Hematopoietic multipotent progenitor cell treated with erythropoietin and hydrocortisone succinate and interleukin-3 and kit ligand, for 17 days (in vitro differentiated cells): ENCODE data around the gene DOHH.

ENCODE experiments used
- DNase-seq: peaks from one replicate; pipeline ENCODE4 v3.0.0-alpha.2; 2015; ENCODE audit warnings: low spot score

The DOHH gene

DNA sequence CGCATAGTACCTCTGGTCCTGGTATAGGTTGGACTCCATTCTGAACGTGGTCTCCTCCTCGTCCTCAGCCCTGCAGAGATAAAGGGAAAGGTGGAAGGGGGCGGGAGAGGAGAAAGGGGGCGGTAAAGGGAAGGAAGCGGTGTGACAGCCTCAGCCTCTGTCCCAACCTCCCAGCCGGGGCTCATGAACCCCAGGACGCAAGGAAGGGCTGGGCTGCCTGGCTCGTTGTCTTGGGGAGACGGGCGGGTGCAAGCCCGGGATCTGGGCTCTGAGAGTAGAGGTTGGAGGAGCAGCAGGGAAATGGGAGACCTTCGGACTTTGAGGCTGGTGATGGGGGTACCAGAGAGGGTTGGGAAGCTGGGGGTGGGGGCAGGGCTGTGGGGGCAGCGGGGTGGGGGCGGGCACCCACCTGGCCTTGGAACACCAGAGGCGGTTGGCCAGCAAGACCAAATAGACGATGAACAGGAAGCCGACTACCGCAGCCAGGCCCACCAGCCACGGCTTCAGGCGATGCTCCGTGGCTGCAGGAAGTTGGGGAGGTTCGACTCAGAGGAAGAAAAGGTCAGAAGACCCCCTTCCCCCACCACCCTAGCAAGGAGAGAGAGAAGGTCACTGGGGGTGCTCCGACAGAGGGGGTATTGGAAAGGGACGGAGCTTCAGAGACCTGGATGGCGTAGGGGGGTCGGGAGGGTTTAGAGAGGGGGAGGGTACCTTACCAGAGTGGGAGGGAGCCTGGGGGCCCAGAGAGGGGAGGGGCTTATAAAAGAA is 21.9 kb downstream of the DOHH start:
- no peak for DNase-seq

- no peak for DNase-seq
Measured at GRCh38 chr19:3477951-3478350, 22.5 kb downstream of the DOHH start.

GRCh38 chr19:3477506-3477905 is 23.0 kb downstream of the DOHH start:
- DNase-seq, result no peak

DNA sequence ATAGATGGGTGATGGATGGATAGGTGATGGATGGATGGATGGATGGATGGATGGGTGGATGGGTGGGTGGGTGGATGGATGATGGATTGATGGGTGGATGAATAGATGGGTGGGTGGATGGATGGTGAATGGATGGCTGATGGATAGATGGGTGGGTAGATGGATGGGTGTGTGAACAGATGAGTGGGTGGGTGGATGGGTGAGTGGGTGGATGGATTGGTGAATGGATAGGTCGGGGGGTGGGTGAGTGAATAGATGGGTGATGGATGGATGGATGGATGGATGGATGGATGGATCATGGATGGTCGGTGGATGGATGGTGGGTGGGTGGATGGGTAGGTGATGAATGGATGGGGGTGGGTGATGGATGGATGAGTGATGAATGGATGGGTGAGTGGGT is 23.6 kb downstream of the DOHH start:
- no peak for DNase-seq

GRCh38 chr19:3475449-3475848 is 25.0 kb downstream of the DOHH start:
- DNase-seq, result no peak

DNA sequence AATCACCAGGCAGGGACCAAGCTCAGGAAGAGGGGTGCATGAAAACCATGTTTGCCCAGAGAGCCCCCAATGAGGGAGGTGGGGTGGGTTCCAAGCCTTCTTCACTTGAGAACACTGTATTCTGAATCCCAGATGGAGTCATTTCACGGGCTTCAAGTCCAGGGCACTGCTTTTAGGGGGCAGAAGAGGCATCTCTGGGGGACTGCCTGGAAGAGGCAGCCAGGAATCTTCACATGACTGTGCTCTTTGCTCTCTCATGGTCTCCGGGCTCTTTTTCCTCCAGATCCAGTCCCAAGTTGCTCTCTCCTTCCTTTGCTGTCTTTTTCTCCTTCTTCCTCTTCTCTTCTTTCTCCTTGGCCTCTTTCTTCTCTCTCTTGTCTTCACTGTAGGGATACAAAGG is 25.9 kb downstream of the DOHH start:
- no peak for DNase-seq

DNA sequence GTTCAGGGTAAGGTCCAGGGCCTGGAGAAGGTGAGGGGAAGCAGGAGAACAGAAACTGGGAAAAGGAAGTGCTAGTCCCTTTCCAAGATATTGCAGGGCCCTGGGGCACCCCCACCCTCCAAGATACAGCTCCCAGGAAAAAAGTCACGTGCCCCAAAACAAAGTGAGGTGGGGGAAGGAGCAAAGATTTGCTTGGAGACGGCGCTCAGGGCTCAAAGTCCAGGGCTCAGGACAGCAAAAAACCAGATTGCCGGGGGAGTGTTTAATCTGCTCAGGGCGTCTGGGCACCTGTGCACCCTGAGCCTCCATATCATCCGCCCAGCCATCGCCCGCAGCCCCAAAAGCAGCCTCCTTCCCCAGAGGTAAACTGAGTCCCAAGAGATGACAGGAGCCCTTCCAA is 26.5 kb downstream of the DOHH start:
- DNase-seq, result no peak

DNA sequence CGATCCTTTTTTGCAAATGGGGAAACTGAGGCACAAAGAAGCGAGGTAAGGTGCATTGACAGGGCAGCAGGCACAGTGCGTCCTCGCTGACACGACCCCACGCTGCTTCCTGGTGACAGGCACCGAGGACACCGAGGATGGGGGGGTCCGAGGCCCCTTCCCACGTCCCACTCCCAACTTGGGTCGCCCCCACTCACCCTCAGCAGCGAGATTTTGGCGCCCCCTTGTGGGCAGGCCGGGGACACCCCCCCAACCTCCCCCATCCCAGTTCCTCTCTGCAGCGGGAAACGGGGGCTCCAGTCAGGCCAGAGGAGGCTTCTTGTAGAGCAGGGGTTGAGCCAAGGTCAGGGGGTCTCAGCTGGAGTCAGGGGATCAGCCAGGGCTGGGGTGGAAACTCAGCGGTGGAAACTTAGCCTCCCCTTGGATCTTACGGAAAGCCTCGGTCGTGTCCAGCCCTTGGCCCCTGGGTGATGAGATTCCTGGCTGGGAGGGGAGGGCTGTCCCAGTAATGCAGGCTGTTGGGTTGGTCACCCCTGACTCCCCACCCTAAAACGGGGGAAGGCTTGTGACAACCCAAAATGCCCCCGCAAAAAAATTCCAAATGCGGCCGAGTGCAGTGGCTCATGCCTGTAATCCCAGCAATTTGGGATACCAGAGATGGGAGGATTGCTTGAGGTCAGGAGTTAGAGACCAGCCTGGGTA is 28.4 kb downstream of the DOHH start:
- DNase-seq, result peak; percentile 40

- no peak for DNase-seq
Measured at GRCh38 chr19:3470500-3471128, 29.9 kb downstream of the DOHH start.

DNA sequence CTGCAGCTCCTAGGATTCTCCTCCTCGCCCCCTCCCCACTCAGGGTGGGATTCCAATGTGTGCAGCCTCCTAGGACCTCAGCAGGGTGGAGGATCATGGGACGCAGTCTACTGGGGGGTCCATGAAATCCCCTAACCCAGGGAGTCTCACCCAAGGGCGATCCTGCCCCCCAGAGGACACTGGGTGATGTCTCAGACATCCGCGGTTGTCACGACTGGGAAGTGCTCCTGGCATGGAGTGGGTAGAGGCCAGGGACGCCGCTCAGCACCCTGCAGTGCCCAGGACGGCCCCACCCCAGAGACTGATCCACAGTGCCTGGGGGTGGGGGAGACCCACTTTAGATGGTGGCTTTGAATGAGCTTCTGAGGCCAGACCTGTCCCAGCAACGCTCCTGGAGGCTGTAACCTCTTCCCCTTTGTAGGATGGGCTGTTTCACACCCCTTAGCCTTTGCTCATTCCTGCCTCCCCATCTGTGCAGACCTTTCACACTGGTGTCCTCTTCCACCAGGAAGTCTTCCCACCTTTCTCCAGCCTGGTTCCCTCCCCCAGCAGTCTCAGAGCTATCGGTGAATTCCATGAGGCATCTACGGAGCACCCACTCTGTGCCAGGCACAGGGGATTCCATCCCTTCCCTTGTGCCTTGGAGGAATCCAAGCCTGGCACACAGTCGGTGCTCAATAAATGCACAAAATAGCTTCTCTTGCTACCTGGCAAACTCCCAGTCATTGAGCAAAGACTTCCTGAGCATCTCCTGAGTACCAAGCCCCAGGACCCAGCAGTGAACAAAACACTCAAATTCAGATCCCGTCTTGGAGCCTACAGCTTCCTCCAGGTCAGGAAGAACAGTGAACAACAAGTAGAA is 30.6 kb downstream of the DOHH start:
- no peak for DNase-seq

- no peak for DNase-seq
Measured at GRCh38 chr19:3468211-3468610, 32.3 kb downstream of the DOHH start.

GRCh38 chr19:3467437-3468198 is 32.9 kb downstream of the DOHH start:
- DNase-seq, result no peak

DNA sequence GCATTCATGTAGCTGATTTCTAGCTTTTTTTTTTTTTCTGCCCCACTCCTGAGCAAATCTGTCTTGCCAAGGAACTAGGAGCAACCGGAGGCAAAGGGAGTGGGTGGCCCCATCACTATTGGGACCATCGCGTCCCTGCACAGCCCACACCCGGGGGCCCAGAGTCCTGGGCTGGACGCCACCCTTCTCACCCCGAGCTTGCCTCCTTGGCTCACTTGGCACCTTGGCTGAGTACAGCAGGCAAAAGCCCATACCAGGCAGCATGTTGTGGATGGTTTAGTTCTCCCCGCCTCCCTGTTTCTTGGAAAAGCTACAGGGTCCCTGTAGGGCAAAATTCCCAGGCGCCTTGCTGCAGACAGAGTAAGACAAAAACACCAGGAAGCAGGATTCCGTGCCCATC is 33.8 kb downstream of the DOHH start:
- no peak for DNase-seq

DNA sequence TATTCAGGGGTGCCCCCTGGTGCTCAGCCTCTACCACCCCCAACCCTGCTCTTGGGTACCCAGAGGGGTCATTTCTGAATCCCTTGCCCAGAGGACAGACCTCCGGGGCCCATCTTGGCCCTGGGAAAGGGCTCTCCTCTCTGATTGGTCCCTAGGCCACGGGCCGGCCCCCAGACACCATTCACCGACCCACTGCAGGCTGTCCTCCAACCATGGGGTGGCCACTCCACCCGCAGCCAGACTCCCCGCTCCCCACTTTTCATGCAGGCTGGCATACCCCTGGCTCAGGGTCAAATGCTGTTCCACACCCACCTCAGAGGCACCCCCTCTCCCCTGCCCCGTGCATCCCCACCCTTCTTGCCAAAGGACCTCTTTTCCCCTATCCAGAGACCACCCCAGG is 34.9 kb downstream of the DOHH start:
- DNase-seq, result no peak

GRCh38 chr19:3464587-3465235 is 35.8 kb downstream of the DOHH start:
- no peak for DNase-seq

DNA sequence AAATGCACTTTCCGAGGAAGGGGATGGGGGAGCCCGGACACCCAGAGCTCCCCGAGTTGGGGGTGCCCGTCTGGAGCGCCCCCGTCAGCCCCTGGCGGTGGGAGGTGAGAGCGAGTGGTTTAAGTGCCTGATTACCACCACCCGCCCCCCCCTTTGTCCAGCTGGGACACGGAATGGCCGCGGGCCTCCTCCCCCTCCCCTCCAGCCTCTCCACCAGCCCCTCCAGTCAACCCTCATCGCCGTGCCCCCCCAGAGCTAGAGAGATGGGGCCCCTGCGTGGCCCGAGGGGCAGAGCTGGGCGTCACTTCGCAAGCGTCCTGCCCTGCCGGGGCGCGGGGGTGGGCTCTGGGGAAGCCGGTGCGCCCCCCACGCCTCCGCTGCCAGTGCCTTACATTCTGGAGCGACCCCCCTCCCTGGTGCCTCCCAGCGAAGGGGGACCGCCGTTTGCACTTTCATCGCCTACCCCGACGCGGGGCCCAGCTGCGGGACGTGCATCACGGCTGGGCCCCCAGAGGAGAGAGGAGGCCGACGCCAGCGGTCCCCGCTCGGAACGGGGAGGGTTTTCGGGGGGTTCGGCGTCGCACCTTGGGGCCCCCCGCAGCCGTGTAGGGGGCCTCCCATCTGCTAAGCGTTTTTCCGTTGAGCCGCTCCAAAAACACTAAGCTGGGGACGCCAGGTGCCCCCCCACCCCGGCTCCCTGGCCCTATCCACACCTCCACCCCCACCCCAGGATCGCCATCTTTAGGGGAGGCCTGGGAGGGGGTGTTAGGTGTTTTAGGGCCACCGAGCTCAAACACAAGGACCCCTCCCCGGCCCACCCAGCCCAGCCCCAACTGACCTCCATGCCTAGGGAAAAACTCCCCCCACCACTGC is 36.5 kb downstream of the DOHH start:
- no peak for DNase-seq

GRCh38 chr19:3462991-3463713 is 37.3 kb downstream of the DOHH start:
- DNase-seq, result no peak

GRCh38 chr19:3459965-3460582 is 40.4 kb downstream of the DOHH start:
- DNase-seq, result no peak
